ENCODE data around the gene FAM170B. TPM values are rescaled to one million over a fixed set of nuclear protein-coding genes. Genes with fewer than 3 reads are reported as not detected.

FAM170B gene
- total RNA-seq, 2 donors from 2014 or later = not detected

DNA sequence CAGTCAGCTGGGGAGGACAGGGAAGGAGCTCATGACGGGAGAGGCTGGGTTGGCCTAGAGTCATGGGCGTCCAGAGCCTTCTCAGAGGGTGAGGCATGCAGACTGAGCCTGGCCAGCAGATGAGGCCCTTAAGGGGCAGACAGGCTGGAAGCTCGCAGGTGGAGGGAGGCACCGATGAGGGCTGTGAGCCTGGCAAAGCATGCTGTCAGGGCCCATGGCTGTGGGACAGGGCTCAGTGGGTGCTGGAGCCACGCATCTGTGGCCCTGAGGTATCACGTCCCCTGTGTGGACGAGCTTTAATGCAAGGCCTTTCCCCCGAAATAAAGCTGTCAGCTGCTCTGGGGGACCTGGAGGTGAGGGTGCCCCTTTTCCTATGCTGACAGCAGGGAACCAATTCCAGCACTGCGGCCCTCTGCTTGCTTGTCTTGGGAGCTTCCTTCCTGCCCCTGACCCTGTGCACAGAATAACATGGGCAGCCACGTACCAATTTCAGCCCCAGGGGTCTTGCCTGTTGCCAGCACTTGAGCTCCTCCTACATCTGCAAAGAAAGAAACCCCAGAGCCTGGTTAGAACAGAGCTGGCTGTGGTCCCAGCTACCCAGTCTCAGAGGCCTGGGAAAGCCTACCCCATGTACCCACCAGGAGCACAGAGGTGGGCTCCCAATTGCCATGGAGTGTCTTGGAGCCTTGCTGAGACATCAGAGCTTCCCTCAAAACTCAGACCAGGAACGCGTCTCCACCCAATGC is 33.8 kb upstream of the FAM170B start:
- TF ChIP-seq, protein P1, sequence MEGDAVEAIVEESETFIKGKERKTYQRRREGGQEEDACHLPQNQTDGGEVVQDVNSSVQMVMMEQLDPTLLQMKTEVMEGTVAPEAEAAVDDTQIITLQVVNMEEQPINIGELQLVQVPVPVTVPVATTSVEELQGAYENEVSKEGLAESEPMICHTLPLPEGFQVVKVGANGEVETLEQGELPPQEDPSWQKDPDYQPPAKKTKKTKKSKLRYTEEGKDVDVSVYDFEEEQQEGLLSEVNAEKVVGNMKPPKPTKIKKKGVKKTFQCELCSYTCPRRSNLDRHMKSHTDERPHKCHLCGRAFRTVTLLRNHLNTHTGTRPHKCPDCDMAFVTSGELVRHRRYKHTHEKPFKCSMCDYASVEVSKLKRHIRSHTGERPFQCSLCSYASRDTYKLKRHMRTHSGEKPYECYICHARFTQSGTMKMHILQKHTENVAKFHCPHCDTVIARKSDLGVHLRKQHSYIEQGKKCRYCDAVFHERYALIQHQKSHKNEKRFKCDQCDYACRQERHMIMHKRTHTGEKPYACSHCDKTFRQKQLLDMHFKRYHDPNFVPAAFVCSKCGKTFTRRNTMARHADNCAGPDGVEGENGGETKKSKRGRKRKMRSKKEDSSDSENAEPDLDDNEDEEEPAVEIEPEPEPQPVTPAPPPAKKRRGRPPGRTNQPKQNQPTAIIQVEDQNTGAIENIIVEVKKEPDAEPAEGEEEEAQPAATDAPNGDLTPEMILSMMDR (IDR thresholded peaks at IDR 0.05) = no peak
- DNase-seq (ENCODE audit: low spot score) = no peak
- no peaks in the 10 kb centered on the region for H3K9me3 ChIP-seq
- H3K36me3 ChIP-seq = no peaks in the 10 kb centered on the region
- H3K27ac ChIP-seq = no peak overlapping the region
- H3K4me3 ChIP-seq = no peak overlapping the region
- no peaks in the 10 kb centered on the region for H3K27me3 ChIP-seq
- H3K4me1 ChIP-seq = peaks cover 0 to 12% of the 10 kb centered on the region in 2 donors

DNA sequence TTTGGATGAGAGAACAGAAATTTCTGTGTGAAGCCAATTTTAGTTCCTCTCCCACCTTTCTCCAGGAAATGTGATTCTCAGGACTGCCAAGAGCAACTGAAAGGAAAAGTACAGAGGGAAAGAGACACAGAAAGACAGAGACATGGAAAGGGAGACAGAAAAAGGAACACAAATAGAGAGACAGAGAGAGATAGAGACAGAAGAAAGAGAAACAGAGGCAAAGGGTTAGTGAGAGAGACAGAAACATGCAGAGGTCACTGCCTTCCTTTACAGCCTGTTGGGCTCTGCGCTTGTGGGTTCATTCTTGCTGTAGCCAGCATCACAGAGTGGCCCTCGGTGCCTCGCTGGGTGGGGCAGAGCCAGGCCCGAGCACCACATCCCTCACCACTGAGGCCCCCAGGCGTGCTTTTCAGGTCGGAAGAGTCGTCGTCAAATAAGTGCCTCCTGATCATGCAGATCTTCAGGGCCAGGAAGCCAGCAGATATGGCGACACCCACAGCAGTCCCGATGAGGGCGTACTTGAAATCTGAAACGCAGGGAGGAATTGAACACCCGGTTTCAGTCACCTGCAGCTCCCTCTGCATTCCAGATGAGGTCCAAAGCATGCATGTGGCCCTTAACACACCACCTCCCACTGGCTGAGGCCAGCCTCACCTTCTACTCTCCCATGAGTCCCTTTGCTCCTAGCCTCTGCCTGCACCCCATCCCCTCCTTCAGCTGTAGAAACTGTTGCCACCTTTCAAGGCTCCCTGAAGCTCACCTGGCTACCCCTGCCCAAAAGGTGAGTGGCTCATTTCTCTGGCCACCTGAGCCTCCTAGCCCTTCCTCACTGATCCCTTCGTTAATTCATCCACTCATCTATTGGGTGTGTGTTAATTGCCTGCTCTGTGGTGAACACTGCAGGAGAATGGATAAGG is 32.9 kb upstream of the FAM170B start:
- Histone ChIP-seq H3K9me3 (no peaks in the 10 kb centered on the region), H3K4me1 (peaks cover 0 to 12% of the 10 kb centered on the region in 2 donors), H3K36me3 (no peaks in the 10 kb centered on the region), H3K27ac (no peak overlapping the region), H3K4me3 (no peak overlapping the region), H3K27me3 (no peaks in the 10 kb centered on the region)
- TF ChIP-seq, protein P1 (IDR thresholded peaks at IDR 0.05) = no peak
- DNase-seq (ENCODE audit: low spot score) = no peak

DNA sequence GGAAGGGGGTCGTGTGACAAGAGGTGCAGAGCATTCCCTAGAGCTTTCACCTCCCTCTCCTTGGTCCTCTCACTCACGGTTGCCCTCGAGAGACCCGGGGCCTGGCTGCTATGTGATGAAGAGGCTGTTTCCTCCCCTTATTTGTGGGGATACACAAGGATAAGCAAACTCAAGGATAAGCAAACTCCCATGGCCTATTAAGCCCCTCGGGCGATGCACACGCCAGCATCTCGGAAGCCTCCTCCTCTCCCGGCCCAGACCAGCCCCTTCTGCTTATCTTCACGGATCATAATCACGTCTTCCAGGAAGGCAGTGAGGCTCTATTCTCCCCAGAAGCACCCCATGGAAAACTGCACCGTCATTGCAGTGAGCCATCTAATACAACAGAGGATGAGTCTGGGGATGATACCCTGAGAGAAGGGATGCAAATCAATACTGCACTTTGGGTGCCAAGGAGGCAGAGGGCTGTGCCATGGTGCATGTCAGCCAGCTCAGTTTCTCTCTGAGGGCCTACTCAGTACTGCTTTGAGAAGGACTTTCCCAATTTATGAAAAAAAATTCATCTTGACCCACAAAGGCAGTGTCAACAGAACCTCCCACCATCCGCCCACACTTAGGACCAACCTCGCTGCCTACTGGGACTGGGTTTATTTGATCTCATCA is 32.1 kb upstream of the FAM170B start:
- peaks cover 0 to 12% of the 10 kb centered on the region in 2 donors for H3K4me1 ChIP-seq
- TF ChIP-seq, protein P1 (IDR thresholded peaks at IDR 0.05) = no peak
- H3K36me3 ChIP-seq = no peaks in the 10 kb centered on the region
- no peak for DNase-seq (ENCODE audit: low spot score)
- no peak overlapping the region for H3K4me3 ChIP-seq
- H3K9me3 ChIP-seq = no peaks in the 10 kb centered on the region
- no peaks in the 10 kb centered on the region for H3K27me3 ChIP-seq
- no peak overlapping the region for H3K27ac ChIP-seq

DNA sequence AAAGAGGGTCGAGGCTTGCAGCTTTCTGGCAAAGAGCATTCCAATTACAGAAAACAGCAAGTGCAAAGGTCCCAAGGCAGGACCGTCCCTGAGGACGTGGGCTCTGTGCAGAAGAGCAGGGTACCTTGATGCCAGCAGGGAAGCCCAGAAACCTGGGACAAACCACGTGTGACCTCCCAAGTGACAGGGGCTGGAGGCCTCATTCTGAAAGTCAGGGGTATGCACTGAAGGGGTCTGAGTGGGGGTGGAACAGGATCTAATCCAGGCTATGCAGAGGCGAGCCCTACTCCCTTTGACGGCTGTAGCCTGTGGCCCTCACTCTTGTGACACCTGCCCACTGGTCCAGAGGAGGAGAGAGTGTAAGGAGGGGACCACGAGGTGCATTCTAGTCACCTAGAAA is 31.4 kb upstream of the FAM170B start:
- H3K27ac ChIP-seq = no peak overlapping the region
- H3K27me3 ChIP-seq = no peaks in the 10 kb centered on the region
- no peak for DNase-seq (ENCODE audit: low spot score)
- H3K9me3 ChIP-seq = no peaks in the 10 kb centered on the region
- TF ChIP-seq, protein P1 (IDR thresholded peaks at IDR 0.05) = no peak
- H3K36me3 ChIP-seq = no peaks in the 10 kb centered on the region
- peaks cover 0 to 12% of the 10 kb centered on the region in 2 donors for H3K4me1 ChIP-seq
- H3K4me3 ChIP-seq = no peak overlapping the region

DNA sequence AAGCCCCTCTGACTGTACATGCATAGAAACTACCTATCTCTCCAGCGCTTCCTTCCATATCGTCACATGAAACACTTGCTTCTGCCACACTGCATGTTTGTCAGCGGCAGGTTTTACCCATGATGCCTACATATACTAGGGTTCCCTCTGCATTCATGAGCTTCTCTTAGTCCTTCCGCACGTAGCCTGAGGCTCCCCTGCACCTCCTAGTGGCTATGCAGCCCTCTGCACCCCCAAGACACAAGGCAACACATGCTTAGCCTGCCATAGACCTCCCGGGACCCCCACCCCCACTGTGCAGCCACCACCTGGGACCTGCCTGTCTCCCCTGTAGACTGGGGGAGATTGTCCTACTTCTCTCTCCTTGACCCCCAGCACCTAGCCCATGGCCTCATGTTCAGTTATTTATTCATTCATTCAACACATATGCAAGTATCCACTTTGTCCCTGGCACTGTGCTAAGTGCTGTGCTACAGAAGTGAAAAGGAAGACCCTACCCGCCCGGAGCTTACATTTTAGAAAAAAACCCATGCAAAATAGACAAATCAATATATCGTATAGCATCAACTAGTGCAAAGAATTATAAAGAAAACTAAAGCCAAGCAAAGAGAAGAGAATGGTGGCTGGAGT is 30.9 kb upstream of the FAM170B start:
- no peaks in the 10 kb centered on the region for H3K36me3 ChIP-seq
- no peak overlapping the region for H3K27ac ChIP-seq
- no peaks in the 10 kb centered on the region for H3K27me3 ChIP-seq
- TF ChIP-seq, protein P1 (IDR thresholded peaks at IDR 0.05) = peak; percentile 46 to 79
- H3K9me3 ChIP-seq = no peaks in the 10 kb centered on the region
- peaks cover 0 to 12% of the 10 kb centered on the region in 2 donors for H3K4me1 ChIP-seq
- H3K4me3 ChIP-seq = no peak overlapping the region
- DNase-seq (ENCODE audit: low spot score) = no peak

Measured in right atrium auricular region (tissue), 2 donors.